GM18507 (cell line): ENCODE data around the gene ZNF778.
"Not testable (repeated sequence)": the region's sequence is repeated elsewhere in the genome, so short reads cannot be mapped to it uniquely, and the experiment has no call there.

Experiments used
- DNase-seq: peaks from one replicate; pipeline ENCODE4 v3.0.0; 2011; ENCODE audit warnings: low read depth; ENCODE audit not compliant: insufficient read length; ENCODE audit errors: extremely low spot score
- FAIRE-seq: peaks from 2 replicates; lab custom pipeline; 2011; peaks lifted over from hg19 to GRCh38; lab: Jason Lieb, UNC

ZNF778 gene

GRCh38 chr16:89179148-89179484 is 38.4 kb upstream of the ZNF778 start:
- FAIRE-seq (no peak), DNase-seq (no peak)

- DNase-seq = no peak
- no peak for FAIRE-seq
These were observed 37.7 kb upstream of the ZNF778 start for GRCh38 chr16:89179656-89180315.

- FAIRE-seq = no peak
- no peak for DNase-seq
These were observed 34.0 kb upstream of the ZNF778 start for GRCh38 chr16:89183463-89183862.

GRCh38 chr16:89183975-89184676 is 33.4 kb upstream of the ZNF778 start:
- FAIRE-seq (no peak), DNase-seq (no peak)

GRCh38 chr16:89184677-89184932 is 32.9 kb upstream of the ZNF778 start:
- no peak for FAIRE-seq

GRCh38 chr16:89184933-89185794 is 32.3 kb upstream of the ZNF778 start:
- no peak for DNase-seq
- FAIRE-seq = no peak

More at GRCh38 chr16:89184677-89184932, 32.9 kb upstream of the ZNF778 start:
- DNase-seq = no peak

GRCh38 chr16:89185887-89186592 is 31.5 kb upstream of the ZNF778 start:
- not testable (repeated sequence) for DNase-seq, FAIRE-seq

GRCh38 chr16:89186593-89187031 is 30.9 kb upstream of the ZNF778 start:
- DNase-seq, FAIRE-seq: not testable (repeated sequence)

GRCh38 chr16:89187032-89187769 is 30.3 kb upstream of the ZNF778 start:
- FAIRE-seq = no peak
- DNase-seq = no peak

GRCh38 chr16:89187770-89188392 is 29.6 kb upstream of the ZNF778 start:
- FAIRE-seq = no peak
- DNase-seq = no peak

GRCh38 chr16:89188471-89189357 is 28.8 kb upstream of the ZNF778 start:
- FAIRE-seq, DNase-seq: not testable (repeated sequence)

- DNase-seq = no peak
These were observed 28.0 kb upstream of the ZNF778 start for GRCh38 chr16:89189358-89190025.

GRCh38 chr16:89190150-89190958 is 27.1 kb upstream of the ZNF778 start:
- FAIRE-seq (no peak), DNase-seq (no peak)

More at GRCh38 chr16:89189358-89190025, 28.0 kb upstream of the ZNF778 start:
- no peak for FAIRE-seq

- FAIRE-seq (no peak), DNase-seq (no peak)
These were observed 26.2 kb upstream of the ZNF778 start for GRCh38 chr16:89191033-89191900.

- DNase-seq (no peak), FAIRE-seq (no peak)
These were observed 25.7 kb upstream of the ZNF778 start for GRCh38 chr16:89191901-89192185.
